ENCODE results near the gene MARK2.

MARK2 gene

DNA sequence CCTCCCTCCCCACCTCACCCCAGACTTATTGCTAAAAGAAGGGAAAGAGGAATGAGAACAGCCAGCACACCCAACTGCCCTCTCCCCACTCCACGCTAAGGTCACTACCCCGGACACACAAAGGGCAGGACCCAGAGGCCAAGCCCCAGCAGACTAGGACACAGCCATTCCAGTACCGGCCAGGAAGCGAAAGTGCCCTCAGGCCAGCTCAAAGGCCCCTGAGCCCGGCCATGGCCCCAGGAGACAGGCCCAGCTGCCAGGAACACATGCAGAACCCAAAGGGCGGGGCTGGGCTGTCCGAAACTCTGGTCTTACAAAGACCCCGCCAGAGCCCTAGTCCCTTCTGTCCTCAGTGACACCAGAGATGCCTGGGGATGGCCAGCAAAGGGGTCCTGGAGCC, 72.5 kb downstream of the MARK2 start:
- DNase-seq: no peak

GRCh38 chr11:63911876-63912275, 73.0 kb downstream of the MARK2 start:
- no peak for DNase-seq

- DNase-seq: no peak
These were observed 73.8 kb downstream of the MARK2 start for GRCh38 chr11:63912678-63913077.

DNA sequence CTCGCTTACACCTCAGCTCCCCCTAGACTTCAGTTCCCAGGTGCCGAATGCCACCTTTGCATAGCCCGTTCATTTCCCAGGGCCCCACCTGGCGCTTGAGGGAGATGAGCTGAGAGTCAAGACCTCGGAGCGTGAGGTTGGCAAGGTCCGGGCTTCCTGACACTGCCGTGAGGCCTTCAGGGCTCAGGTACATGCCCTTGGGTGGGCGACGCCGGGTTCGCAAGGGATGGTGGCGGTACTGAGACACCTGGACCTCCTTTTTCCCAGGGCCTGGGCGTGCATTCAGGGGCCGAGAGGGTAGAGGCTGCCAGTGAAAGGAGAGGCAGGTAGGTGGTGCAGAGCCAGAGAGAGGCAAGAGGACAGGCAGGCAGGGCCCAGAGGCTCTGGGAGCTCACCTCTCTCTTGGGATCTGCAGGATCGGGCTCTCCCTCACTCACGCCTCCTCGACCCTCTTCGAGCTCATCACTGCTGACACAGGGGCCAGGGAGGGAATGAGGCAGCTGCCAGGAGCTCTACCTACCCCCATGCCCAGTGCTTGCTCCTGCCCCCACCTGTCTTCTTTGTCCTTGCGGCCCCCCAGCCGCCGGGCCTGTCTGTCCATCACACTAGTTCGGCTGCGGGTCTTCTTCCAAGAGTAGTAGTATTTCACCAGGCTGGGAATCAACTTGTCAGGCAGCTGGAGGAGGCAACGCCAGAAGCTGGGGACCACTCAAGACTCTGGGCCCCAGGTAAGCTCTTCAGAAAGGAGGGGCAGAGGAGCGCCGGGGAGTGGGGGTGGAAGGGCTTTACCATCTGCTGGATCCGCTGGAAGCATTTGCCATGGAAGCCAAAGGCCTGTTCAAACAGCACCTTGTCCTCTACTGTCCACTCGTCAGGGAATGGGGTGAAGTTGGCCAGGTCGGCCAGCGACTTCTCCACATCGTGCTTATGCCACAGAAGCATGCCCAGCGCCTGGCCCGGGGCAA, 75.2 kb downstream of the MARK2 start:
- DNase-seq: no peak

- DNase-seq: no peak
These were observed 76.2 kb downstream of the MARK2 start for GRCh38 chr11:63914896-63915691.

DNA sequence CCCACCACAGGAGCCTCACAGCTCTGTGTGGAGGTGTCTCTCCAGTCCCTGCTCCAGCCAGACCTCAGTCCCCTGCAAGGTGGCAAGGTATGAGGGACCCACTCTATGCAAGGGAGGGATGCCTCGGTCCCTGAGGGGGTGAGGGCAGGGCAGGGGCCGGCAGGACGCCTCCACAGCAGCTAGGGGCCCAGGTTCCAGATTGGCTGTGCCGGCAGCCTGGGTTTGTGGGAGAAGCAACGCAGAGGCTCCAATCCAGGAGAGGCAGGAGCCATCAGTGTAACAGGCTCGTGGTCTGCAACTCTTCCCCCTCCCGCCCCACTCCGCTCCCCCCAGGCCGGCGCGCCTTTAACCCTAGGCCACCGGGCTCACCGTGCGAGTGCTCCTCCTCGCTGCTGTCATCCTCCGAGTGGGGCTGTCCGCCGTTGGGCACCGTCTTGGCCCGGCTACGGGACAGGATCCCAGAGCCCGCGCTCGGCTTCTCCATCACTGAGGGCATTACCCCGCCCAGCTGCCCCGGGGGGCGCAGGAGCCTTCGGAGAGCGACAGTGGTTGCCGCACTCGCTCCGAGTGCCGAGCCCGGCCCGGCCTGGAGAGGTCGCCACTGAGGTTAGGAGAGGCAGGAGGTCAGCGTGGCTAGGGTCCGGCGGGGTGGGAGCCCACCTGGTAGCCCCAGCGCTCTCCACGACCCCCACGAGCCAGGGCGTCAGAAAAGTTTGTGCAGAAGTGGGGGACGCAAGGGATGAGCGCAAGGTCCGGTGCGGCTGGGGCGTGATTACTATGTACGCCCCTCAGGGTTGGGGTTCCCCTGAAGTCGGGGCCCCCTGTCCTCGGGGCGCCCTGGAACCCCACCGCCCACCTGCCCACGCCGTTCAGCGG, 77.3 kb downstream of the MARK2 start:
- peak; percentile 72 for DNase-seq

GRCh38 chr11:63916837-63917691, 78.2 kb downstream of the MARK2 start, which contains the start of gene RCOR2:
Gene RCOR2, minus strand, starts transcription at chr11:63917164. Its CDS starts 708 bp downstream, at chr11:63916456.
- peak; percentile 90 for DNase-seq

- peak; percentile 94 for DNase-seq
These were observed 79.0 kb downstream of the MARK2 start for GRCh38 chr11:63917692-63918506.

DNA sequence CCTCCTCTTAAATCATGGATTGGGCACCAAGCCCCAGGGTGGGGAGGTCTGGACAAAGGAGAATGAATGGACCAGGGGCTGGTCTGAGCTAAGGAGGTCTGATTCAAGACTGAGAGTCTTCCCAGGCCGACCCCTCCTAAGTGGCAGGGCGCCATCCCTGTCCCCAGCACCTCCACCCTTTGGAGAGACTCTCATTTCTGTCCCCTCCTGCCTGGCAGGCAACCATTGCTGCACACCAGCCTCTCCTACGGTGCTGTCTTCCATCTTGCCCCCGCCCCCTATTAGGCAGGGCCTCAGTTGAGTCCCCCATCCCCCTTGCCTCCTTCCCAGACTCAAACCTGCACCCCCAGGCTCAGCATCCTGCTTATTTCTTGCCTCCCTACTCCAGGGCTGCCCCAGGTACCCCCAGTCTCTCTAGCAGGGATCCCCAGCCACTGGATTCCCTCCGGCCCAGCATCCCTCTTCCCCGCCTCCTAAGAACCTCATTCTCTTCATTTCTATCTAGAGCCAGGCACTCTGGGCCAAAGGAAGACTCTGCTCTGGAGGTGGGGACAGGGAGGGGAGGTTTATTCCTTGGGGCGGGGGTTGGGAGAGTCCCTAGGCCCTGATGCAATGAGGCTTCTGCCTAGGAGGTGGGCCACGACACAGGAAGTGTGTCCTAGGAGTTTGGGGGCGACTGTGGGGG, 79.7 kb downstream of the MARK2 start:
- DNase-seq: peak; percentile 59

- peak; percentile 78 for DNase-seq
These were observed 80.6 kb downstream of the MARK2 start for GRCh38 chr11:63919267-63920125.

- no peak for DNase-seq
These were observed 81.4 kb downstream of the MARK2 start for GRCh38 chr11:63920126-63920938.

- DNase-seq: peak; percentile 27
These were observed 82.1 kb downstream of the MARK2 start for GRCh38 chr11:63920939-63921417.

GRCh38 chr11:63922673-63923192, 83.8 kb downstream of the MARK2 start:
- no peak for DNase-seq

DNA sequence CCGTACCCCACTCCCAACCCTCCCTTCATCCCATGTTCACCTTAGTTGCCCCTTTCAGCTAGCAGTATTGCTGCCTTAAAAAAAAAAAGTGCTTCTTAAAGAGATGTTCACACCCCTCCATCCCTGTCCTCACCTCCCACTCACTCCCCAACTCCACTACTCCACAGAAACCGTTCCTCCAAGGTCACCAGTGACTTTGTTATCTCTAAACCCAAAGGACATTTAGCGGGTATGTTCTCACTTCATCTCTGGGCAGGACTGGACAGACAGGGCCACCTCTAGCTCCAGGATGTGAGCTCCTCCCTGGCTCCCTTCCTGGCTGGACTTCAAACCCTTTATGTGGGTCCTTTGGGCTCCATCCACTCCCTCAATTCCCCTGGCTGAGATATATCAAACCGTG, 84.4 kb downstream of the MARK2 start:
- no peak for DNase-seq

DNA sequence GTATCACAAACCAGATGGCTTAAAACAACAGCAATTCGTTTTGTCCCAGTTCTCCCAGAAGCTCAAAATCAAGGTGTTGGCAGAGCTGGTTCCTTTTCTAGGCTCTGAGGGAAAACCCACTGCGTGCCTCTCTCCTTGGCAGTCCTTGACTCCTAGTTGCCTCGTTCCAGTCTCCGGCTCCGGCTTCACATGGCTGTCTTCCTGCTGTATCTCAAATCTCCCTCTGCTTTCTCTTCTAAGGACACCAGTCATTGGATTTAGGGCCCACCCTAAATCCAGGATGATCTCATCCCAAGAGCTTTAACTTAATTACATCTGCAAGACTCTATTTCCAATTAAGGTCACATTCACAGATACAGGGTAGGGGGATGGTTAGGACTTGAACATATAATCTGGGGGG, 90.7 kb downstream of the MARK2 start:
- DNase-seq: no peak

DNA sequence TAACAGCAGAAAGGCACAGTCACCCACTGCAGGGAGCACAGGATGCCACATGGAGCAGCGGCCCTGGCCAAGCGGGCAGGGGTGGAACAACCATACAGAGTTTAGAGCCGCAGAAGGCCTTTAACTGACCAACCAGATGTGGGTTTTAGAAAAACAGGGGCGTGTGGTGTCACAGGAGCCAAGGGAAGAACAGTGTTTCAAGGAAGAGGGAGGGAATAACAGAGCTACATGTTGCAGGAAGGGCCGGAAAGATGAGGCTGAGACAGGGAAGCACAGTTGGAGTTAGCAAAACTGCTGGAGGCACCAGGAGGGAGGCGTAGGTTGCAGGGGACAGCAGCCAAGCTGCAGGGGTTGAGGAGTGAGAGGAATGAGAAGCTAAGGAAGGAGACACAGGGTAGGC, 92.1 kb downstream of the MARK2 start:
- DNase-seq: no peak

DNA sequence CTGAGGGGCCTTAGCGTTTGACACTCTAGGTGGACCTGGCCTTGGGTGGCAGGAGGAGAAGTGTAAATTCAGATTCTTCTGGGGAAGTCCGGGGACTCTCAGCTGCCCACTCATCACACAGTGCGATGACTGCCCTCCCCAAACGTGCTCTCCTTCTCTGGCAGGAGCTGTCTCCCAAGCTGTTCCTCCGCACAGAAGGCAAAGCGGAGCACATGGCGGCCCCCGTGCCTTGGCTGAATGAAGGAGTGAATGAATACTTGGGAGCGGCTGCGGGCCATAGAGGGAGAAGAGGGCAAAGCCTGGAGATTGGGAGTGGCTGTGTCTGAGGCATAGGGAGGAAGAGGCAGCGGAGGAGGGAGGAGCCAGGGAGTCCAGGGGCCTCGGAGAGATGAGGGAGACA, 93.0 kb downstream of the MARK2 start:
- DNase-seq: no peak

GRCh38 chr11:63933459-63933858, 94.5 kb downstream of the MARK2 start:
- no peak for DNase-seq
